NT2/D1 (cell line): Measurements from ENCODE around the gene PRKAB1.
A peak's percentile ranks its signal among the peaks of the same experiment; 100 is the strongest.
"Not testable (repeated sequence)": the region's sequence is repeated elsewhere in the genome, so short reads cannot be mapped to it uniquely, and the experiment has no call there.

Source experiments
- DNase-seq: peaks from one replicate; pipeline ENCODE4 v3.0.0-alpha.2; 2011; ENCODE audit warnings: low read depth, low spot score
- H3K27me3 ChIP-seq: 2 replicates; pipeline ENCODE4 v1.6.0; 2011; ENCODE audit warnings: mild to moderate bottlenecking; ENCODE audit not compliant: insufficient read length, insufficient read depth
- H3K36me3 ChIP-seq: 2 replicates; pipeline ENCODE4 v1.6.1; 2011; ENCODE audit warnings: mild to moderate bottlenecking, low read length, mixed read lengths; ENCODE audit not compliant: insufficient read depth, insufficient read length
- H3K4me1 ChIP-seq: 2 replicates; pipeline ENCODE4 v1.5.1; 2011; ENCODE audit not compliant: insufficient read depth, insufficient read length
- H3K4me3 ChIP-seq: 2 replicates; pipeline ENCODE4 v1.5.1; 2011; ENCODE audit warnings: low read depth; ENCODE audit not compliant: insufficient read length
- H3K9ac ChIP-seq: 2 replicates; pipeline ENCODE4 v1.6.0; 2011; ENCODE audit warnings: low read depth; ENCODE audit not compliant: insufficient read length
- H3K9me3 ChIP-seq: 2 replicates; pipeline ENCODE4 v1.5.1; 2011; ENCODE audit warnings: mild to moderate bottlenecking, low read length; ENCODE audit not compliant: insufficient read depth
- SUZ12 ChIP-seq: IDR thresholded peaks from 2 replicates; pipeline ENCODE4 v1.6.1; 2011; ENCODE audit not compliant: insufficient read length, insufficient read depth; ENCODE audit errors: extremely low read depth
- YY1 ChIP-seq: IDR thresholded peaks from 2 replicates; pipeline ENCODE4 v1.6.1; 2011; ENCODE audit not compliant: insufficient read length, insufficient read depth
- ZNF274 ChIP-seq: IDR thresholded peaks from 2 replicates; pipeline ENCODE4 v1.6.1; 2011; ENCODE audit warnings: mild to moderate bottlenecking, low read depth, low read length

The PRKAB1 gene, protein sequence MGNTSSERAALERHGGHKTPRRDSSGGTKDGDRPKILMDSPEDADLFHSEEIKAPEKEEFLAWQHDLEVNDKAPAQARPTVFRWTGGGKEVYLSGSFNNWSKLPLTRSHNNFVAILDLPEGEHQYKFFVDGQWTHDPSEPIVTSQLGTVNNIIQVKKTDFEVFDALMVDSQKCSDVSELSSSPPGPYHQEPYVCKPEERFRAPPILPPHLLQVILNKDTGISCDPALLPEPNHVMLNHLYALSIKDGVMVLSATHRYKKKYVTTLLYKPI

GRCh38 chr12:119667577-119668323 is at the start of gene PRKAB1:
PRKAB1 (plus strand) TSS chr12:119668133; CDS start chr12:119668245, 112 bp downstream.
- Histone ChIP-seq H3K36me3 (peaks cover 33% of the 10 kb centered on the region), H3K9ac (peak within 1 kb of the TSS; percentile 96), H3K9me3 (no peaks in the 10 kb centered on the region), H3K4me1 (no peaks in the 10 kb centered on the region), H3K27me3 (no peaks in the 10 kb centered on the region), H3K4me3 (peak within 1 kb of the TSS; percentile 95)
- TF ChIP-seq YY1: no peak
- TF ChIP-seq ZNF274: no peak
- no peak for TF ChIP-seq SUZ12
- DNase-seq: peak; percentile 98

- not testable (repeated sequence) for H3K4me3 ChIP-seq, H3K9ac ChIP-seq, DNase-seq, H3K36me3 ChIP-seq, H3K27me3 ChIP-seq, H3K4me1 ChIP-seq
- H3K9me3 ChIP-seq: peaks cover 17% of the 10 kb centered on the region; the same call in 1 of the 2 replicates
Measured at GRCh38 chr12:119618328-119618896, 49.5 kb upstream of the PRKAB1 start.

GRCh38 chr12:119620490-119620889 is 47.4 kb upstream of the PRKAB1 start:
- Histone ChIP-seq H3K9ac (no peak overlapping the region), H3K9me3 (peaks cover 17% of the 10 kb centered on the region; the same call in 1 of the 2 replicates), H3K36me3 (no peaks in the 10 kb centered on the region), H3K4me3 (no peak overlapping the region), H3K27me3 (peaks cover 8% of the 10 kb centered on the region), H3K4me1 (no peaks in the 10 kb centered on the region)
- TF ChIP-seq SUZ12 (no peak), YY1 (no peak), ZNF274 (no peak)
- DNase-seq: no peak

DNA sequence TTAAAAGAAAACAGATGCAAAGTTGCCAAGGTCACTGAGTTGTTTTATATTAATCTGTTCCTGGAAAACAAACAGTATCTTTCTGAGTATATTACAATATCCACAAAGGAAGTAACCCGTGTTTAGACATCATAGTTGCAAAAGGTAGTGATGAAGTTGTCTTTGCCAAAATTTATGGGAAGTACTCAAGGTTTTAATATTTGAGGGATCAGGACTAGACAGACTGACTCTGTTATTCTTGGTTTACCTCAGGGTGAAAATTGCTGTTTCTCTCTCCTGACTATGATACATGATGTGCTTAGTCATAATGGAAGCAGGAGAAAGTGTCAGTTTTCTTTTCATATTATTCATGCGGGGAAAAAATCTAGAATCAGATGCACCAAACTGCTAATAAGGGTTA is 46.1 kb upstream of the PRKAB1 start:
- no peak for DNase-seq
- Histone ChIP-seq H3K9ac (no peak overlapping the region), H3K4me1 (no peaks in the 10 kb centered on the region), H3K36me3 (no peaks in the 10 kb centered on the region), H3K9me3 (peaks cover 17% of the 10 kb centered on the region; the same call in 1 of the 2 replicates), H3K27me3 (peaks cover 8% of the 10 kb centered on the region), H3K4me3 (no peak overlapping the region)
- TF ChIP-seq ZNF274 (no peak), YY1 (no peak)

- Histone ChIP-seq H3K4me1 (peaks cover 2% of the 10 kb centered on the region), H3K4me3 (no peak overlapping the region), H3K9me3 (no peaks in the 10 kb centered on the region; the same call in 1 of the 2 replicates), H3K36me3 (no peaks in the 10 kb centered on the region), H3K27me3 (peaks cover 8% of the 10 kb centered on the region), H3K9ac (no peak overlapping the region)
- no peak for DNase-seq
- TF ChIP-seq SUZ12: no peak
- no peak for TF ChIP-seq ZNF274
- TF ChIP-seq YY1: no peak
Measured at GRCh38 chr12:119624966-119625365, 43.0 kb upstream of the PRKAB1 start.

DNA sequence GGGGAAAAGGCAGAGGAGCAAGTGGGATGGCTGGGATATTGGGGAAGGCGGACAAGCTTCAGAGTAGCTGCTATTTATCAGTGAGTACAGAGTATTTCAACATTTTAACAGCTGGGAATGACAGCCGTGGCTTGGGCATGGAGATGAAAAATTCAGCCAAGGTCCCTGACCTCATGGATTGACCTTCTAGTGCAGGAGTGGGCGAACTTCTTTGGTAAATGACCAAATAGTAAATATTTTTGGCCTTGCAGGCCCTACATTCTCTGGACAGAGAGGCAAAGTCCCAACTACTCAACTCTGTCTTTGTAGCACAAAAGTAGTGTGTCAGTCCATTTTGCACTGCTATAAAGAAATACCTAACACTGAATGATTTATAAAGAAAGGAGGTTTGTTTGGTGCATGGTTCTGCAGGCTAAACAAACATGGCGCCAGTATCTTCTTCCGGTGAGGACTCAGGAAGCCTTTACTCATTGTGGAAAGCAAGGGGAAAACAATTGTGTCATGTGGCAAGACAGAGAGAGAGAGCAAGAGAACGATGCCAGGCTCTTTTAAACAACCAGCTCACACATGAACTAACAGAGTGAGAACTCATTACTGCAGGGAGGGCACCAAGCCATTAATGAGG is 40.8 kb upstream of the PRKAB1 start:
- no peaks in the 10 kb centered on the region; the same call in 1 of the 2 replicates for H3K9me3 ChIP-seq
- peaks cover 2% of the 10 kb centered on the region for H3K4me1 ChIP-seq
- TF ChIP-seq YY1 (no peak), SUZ12 (no peak), ZNF274 (no peak)
- no peak overlapping the region for H3K4me3 ChIP-seq
- H3K9ac ChIP-seq: no peak overlapping the region
- peaks cover 8% of the 10 kb centered on the region for H3K27me3 ChIP-seq
- H3K36me3 ChIP-seq: no peaks in the 10 kb centered on the region
- DNase-seq: no peak

- TF ChIP-seq ZNF274 (no peak), YY1 (no peak), SUZ12 (no peak)
- H3K4me3 ChIP-seq: no peak overlapping the region
- H3K9me3 ChIP-seq: no peaks in the 10 kb centered on the region; the same call in 1 of the 2 replicates
- no peaks in the 10 kb centered on the region for H3K36me3 ChIP-seq
- no peak for DNase-seq
- peaks cover 4% of the 10 kb centered on the region for H3K27me3 ChIP-seq
- no peak overlapping the region for H3K9ac ChIP-seq
- H3K4me1 ChIP-seq: peaks cover 2% of the 10 kb centered on the region
Measured at GRCh38 chr12:119627686-119628085, 40.2 kb upstream of the PRKAB1 start.
